Natural killer cell (primary cell): ENCODE results near the gene TBC1D19. TPM values are rescaled to one million over a fixed set of nuclear protein-coding genes. Genes with fewer than 3 reads are reported as not detected.

Source experiments
- ATAC-seq, 3 donors: fragments of 150-1000 bp in 2 of 3; fragments of 200-7000 bp in 1 of 3; cut with Tn5 transposase; 1 replicate in 1 of 3; 2 replicates in 2 of 3; pipeline ENCODE4 v1.10.0; 2021; ENCODE audit warnings: mild to moderate bottlenecking in 2 of 3, moderate library complexity in 2 of 3
- DNase-seq, 2 donors: peaks; one replicate each; pipeline versions ENCODE4 v3.0.0 to v3.0.0-alpha.2; 2013 to 2021; ENCODE audit warnings: mixed read lengths in 1 of 2
- H3K27ac ChIP-seq: one replicate; pipeline ENCODE4 v1.5.1; 2013; ENCODE audit warnings: mild to moderate bottlenecking, low read length
- H3K27me3 ChIP-seq: one replicate; pipeline ENCODE4 v1.6.1; 2013; ENCODE audit warnings: low read length; ENCODE audit not compliant: control insufficient read depth, insufficient read depth
- H3K36me3 ChIP-seq: one replicate; pipeline ENCODE4 v1.6.1; 2013; ENCODE audit warnings: low read length; ENCODE audit not compliant: control insufficient read depth, insufficient read depth
- H3K4me1 ChIP-seq: one replicate; pipeline ENCODE4 v1.6.1; 2013; ENCODE audit warnings: low read length; ENCODE audit not compliant: control insufficient read depth, insufficient read depth
- H3K4me3 ChIP-seq: one replicate; pipeline ENCODE4 v1.5.1; 2013; ENCODE audit warnings: low read length
- H3K9me3 ChIP-seq: one replicate; pipeline ENCODE4 v1.6.1; 2013; ENCODE audit warnings: low read length; ENCODE audit not compliant: control insufficient read depth, insufficient read depth
- H3K27ac Mint-ChIP-seq, 2 donors: one replicate each; pipeline ENCODE4 v1.8.0; 2022; ENCODE audit warnings: mild to moderate bottlenecking in 2 of 2, mixed read lengths in 2 of 2, moderate library complexity in 1 of 2
- H3K27me3 Mint-ChIP-seq, 2 donors: one replicate each; pipeline ENCODE4 v1.8.0; 2022; ENCODE audit warnings: low read depth in 2 of 2, mixed read lengths in 2 of 2
- H3K36me3 Mint-ChIP-seq: one replicate; pipeline ENCODE4 v1.8.0; 2022; ENCODE audit warnings: mixed read lengths
- H3K4me1 Mint-ChIP-seq, 2 donors: one replicate each; pipeline ENCODE4 v1.8.0; 2022; ENCODE audit warnings: mixed read lengths in 2 of 2
- H3K4me3 Mint-ChIP-seq: one replicate; pipeline ENCODE4 v1.8.0; 2022; ENCODE audit warnings: mild to moderate bottlenecking, moderate library complexity, mixed read lengths
- H3K9me3 Mint-ChIP-seq, 2 donors: one replicate each; pipeline ENCODE4 v1.8.0; 2022; ENCODE audit warnings: mixed read lengths in 2 of 2
- WGBS: methylation state at CpG from one replicate; pipeline ENCODE4 v1.1.7; 2013; ENCODE audit warnings: missing lambda C conversion rate; ENCODE audit not compliant: insufficient coverage; 5-methylcytosine and 5-hydroxymethylcytosine counted together
- intact Hi-C: fragments of 100-400 bp; cut with micrococcal nuclease; formaldehyde crosslinking; loops from one replicate; pipeline ENCODE4 v1.14.2; 2022
- total RNA-seq, 4 donors: library from RNA; stranded (reverse); fragments of 120-200 nt in 1 of 4; gene quantifications; one replicate each; pipeline versions ENCODE4 v1.2.3 to v1.2.4, GENCODE V29; 2013 to 2022
- TF ChIP-seq, protein P1 (sequence below): fragments of 200-600 bp; IDR thresholded peaks from one replicate; pipeline ENCODE4 v1.8.0; 2022; ENCODE audit warnings: antibody characterized with exemption

Gene TBC1D19
- total RNA-seq, 3 donors from 2014 or later (not counting 1 experiment from before 2014, with no cell fraction given) = 13.0 to 21.3 (median 16.8) TPM

DNA sequence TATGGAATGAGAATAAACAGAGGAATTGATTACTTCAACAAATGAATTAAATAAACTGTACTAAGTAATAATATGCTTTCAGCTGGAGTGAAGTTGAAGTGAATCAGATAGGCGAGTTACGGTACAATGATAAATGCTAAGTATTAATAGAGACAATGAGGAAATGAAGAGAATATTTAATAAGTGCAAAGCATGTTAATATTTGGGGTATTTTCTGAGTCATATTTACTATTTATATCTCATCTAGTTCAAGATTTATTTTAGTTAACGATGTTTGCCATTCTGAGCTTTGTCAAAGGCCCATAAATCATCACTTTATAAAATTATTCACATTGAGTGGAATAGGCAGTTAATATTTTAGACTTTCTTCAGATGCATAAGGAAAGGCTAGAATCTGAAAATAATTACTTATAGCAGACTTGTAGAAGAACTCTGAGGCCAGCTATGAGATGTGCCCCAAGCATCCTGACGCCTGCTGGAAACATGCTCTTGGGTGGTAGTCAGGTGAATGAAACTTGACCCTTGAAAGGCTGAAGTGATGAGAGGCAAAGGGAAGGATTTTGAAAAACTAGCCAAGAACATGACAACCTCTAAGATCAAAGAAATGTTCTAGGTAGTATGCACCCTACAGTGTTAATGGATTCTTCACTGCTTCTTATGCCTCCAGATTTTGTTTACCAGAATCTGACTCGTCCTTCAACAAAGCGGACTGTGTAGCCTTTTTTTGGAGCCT is 142.9 kb downstream of the TBC1D19 start:
- no peaks in the 10 kb centered on the region for H3K9me3 ChIP-seq
- Mint-ChIP-seq H3K4me3 (no peak overlapping the region), H3K27me3 (no peaks in the 10 kb centered on the region), H3K4me1 (peaks cover 28 to 33% of the 10 kb centered on the region in 2 donors), H3K9me3 (no peaks in the 10 kb centered on the region), H3K27ac (no peak overlapping the region), H3K36me3 (no peaks in the 10 kb centered on the region)
- WGBS = 98% methylated on average over 4 of the region's 6 CpGs
- no peak overlapping the region for H3K4me3 ChIP-seq
- peaks cover 7% of the 10 kb centered on the region for H3K36me3 ChIP-seq
- ATAC-seq = no peak
- DNase-seq = no peak
- TF ChIP-seq, protein P1, sequence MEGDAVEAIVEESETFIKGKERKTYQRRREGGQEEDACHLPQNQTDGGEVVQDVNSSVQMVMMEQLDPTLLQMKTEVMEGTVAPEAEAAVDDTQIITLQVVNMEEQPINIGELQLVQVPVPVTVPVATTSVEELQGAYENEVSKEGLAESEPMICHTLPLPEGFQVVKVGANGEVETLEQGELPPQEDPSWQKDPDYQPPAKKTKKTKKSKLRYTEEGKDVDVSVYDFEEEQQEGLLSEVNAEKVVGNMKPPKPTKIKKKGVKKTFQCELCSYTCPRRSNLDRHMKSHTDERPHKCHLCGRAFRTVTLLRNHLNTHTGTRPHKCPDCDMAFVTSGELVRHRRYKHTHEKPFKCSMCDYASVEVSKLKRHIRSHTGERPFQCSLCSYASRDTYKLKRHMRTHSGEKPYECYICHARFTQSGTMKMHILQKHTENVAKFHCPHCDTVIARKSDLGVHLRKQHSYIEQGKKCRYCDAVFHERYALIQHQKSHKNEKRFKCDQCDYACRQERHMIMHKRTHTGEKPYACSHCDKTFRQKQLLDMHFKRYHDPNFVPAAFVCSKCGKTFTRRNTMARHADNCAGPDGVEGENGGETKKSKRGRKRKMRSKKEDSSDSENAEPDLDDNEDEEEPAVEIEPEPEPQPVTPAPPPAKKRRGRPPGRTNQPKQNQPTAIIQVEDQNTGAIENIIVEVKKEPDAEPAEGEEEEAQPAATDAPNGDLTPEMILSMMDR = no peak
- H3K27ac ChIP-seq = no peak overlapping the region
- H3K4me1 ChIP-seq = peaks cover 15% of the 10 kb centered on the region
- no peaks in the 10 kb centered on the region for H3K27me3 ChIP-seq
- intact Hi-C loops = loop anchor here (10.0 kb wide), 2 partner anchors 288 to 402 kb away; partner anchors contain the start of gene RBPJ

- Histone ChIP-seq H3K9me3 (no peaks in the 10 kb centered on the region), H3K4me3 (no peak overlapping the region), H3K4me1 (peaks cover 15% of the 10 kb centered on the region), H3K27me3 (no peaks in the 10 kb centered on the region), H3K27ac (no peak overlapping the region), H3K36me3 (peaks cover 7% of the 10 kb centered on the region)
- ATAC-seq = no peak
- H3K27ac Mint-ChIP-seq = no peak overlapping the region
- TF ChIP-seq, protein P1 = no peak
- H3K4me3 Mint-ChIP-seq = no peak overlapping the region
- intact Hi-C loops = loop anchor here (10.0 kb wide), 2 partner anchors 287 to 403 kb away; partner anchors contain the start of gene RBPJ
- no peaks in the 10 kb centered on the region for H3K27me3 Mint-ChIP-seq
- DNase-seq = no peak
- peaks cover 24 to 28% of the 10 kb centered on the region in 2 donors for H3K4me1 Mint-ChIP-seq
- no peaks in the 10 kb centered on the region for H3K9me3 Mint-ChIP-seq
- H3K36me3 Mint-ChIP-seq = no peaks in the 10 kb centered on the region
These were observed 144.0 kb downstream of the TBC1D19 start for GRCh38 chr4:26727844-26728243.

GRCh38 chr4:26729027-26729426 is 145.1 kb downstream of the TBC1D19 start:
- H3K4me1 Mint-ChIP-seq = peaks cover 12 to 16% of the 10 kb centered on the region in 2 donors
- TF ChIP-seq, protein P1 = no peak
- 74% methylated on average over 1 of the region's 3 CpGs for WGBS

More at GRCh38 chr4:26729027-26729426, 145.1 kb downstream of the TBC1D19 start:
- H3K36me3 Mint-ChIP-seq = no peaks in the 10 kb centered on the region
- no peak overlapping the region for H3K4me3 Mint-ChIP-seq
- Histone ChIP-seq H3K27me3 (no peaks in the 10 kb centered on the region), H3K9me3 (no peaks in the 10 kb centered on the region), H3K4me3 (no peak overlapping the region), H3K36me3 (peaks cover 7% of the 10 kb centered on the region), H3K4me1 (peaks cover 8% of the 10 kb centered on the region), H3K27ac (no peak overlapping the region)
- no peaks in the 10 kb centered on the region for H3K9me3 Mint-ChIP-seq
- intact Hi-C loops = loop anchor here (10.0 kb wide), 2 partner anchors 286 to 404 kb away; partner anchors contain the start of gene RBPJ
- no peak for DNase-seq
- no peaks in the 10 kb centered on the region for H3K27me3 Mint-ChIP-seq
- no peak for ATAC-seq
- H3K27ac Mint-ChIP-seq = no peak overlapping the region
